ENCODE data around the gene B3GLCT. TPM values are rescaled to one million over a fixed set of nuclear protein-coding genes. Genes with fewer than 3 reads are reported as not detected.

The B3GLCT gene
- total RNA-seq, 1 donor from 2014 or later: 16.5 TPM

DNA sequence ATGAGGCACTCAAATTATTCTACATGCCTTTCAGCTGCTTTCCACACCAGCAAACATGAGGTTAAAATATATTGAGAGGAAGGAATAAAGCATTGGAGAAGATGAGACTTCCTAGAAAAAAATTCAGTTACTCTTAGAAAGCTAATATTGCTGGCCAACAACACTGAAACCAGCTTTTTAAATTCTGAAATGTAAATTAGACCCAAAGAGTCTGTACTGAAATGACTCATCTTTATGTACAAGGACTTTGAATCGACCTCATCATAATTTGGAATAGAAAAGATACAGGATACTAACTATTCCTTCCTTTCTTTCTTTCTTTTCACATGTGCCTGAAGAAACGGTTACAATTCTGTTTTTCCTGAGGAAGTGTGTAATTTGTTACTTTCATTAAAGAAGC, 31.6 kb upstream of the B3GLCT start:
- TF ChIP-seq, protein P1, sequence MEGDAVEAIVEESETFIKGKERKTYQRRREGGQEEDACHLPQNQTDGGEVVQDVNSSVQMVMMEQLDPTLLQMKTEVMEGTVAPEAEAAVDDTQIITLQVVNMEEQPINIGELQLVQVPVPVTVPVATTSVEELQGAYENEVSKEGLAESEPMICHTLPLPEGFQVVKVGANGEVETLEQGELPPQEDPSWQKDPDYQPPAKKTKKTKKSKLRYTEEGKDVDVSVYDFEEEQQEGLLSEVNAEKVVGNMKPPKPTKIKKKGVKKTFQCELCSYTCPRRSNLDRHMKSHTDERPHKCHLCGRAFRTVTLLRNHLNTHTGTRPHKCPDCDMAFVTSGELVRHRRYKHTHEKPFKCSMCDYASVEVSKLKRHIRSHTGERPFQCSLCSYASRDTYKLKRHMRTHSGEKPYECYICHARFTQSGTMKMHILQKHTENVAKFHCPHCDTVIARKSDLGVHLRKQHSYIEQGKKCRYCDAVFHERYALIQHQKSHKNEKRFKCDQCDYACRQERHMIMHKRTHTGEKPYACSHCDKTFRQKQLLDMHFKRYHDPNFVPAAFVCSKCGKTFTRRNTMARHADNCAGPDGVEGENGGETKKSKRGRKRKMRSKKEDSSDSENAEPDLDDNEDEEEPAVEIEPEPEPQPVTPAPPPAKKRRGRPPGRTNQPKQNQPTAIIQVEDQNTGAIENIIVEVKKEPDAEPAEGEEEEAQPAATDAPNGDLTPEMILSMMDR (conservative IDR thresholded peaks at IDR 0.05): no peak
- no peaks in the 10 kb centered on the region for H3K9me3 Mint-ChIP-seq
- no peak overlapping the region for H3K4me3 Mint-ChIP-seq
- H3K4me1 Mint-ChIP-seq (ENCODE audit: unreplicated experiment): no peaks in the 10 kb centered on the region
- peaks cover 7% of the 10 kb centered on the region for H3K27me3 Mint-ChIP-seq
- no peaks in the 10 kb centered on the region for H3K36me3 Mint-ChIP-seq
- DNase-seq (ENCODE audit: extremely low spot score, unreplicated experiment): no peak
- H3K27ac Mint-ChIP-seq: no peak overlapping the region

- no peaks in the 10 kb centered on the region for H3K4me1 Mint-ChIP-seq (ENCODE audit: unreplicated experiment)
- H3K27me3 Mint-ChIP-seq: peaks cover 7% of the 10 kb centered on the region
- H3K36me3 Mint-ChIP-seq: no peaks in the 10 kb centered on the region
- H3K9me3 Mint-ChIP-seq: no peaks in the 10 kb centered on the region
- no peak for DNase-seq (ENCODE audit: extremely low spot score, unreplicated experiment)
- H3K27ac Mint-ChIP-seq: no peak overlapping the region
- no peak overlapping the region for H3K4me3 Mint-ChIP-seq
- TF ChIP-seq, protein P1 (conservative IDR thresholded peaks at IDR 0.05): no peak
These were observed 31.0 kb upstream of the B3GLCT start for GRCh38 chr13:31168736-31169135.

- Mint-ChIP-seq H3K27me3 (peaks cover 7% of the 10 kb centered on the region), H3K4me3 (no peak overlapping the region), H3K36me3 (no peaks in the 10 kb centered on the region), H3K27ac (no peak overlapping the region), H3K9me3 (peaks cover 1% of the 10 kb centered on the region), H3K4me1 (ENCODE audit: unreplicated experiment) (peaks cover 13% of the 10 kb centered on the region)
- DNase-seq (ENCODE audit: extremely low spot score, unreplicated experiment): no peak
- TF ChIP-seq, protein P1 (conservative IDR thresholded peaks at IDR 0.05): no peak
These were observed 27.8 kb upstream of the B3GLCT start for GRCh38 chr13:31172001-31172400.

DNA sequence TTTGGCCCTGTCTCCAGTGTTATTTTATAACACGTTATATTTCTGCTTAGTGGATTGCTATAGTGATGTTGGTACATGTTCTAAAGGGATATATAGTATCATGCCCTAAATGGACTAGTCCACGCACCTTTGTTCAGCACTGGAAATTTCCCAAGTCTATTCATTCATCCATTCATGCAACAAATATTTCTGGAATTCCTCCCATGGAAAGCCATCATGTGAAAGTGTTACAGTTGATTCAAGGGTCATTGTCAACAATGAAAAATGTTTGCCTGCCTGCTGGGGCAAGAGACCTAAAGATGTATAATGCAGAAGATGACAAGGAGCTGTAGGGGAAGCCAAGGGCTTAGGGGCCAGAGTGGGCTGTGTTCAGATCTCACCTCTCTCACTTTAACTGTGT, 27.2 kb upstream of the B3GLCT start:
- H3K27me3 Mint-ChIP-seq: peaks cover 7% of the 10 kb centered on the region
- TF ChIP-seq, protein P1 (conservative IDR thresholded peaks at IDR 0.05): no peak
- peaks cover 5% of the 10 kb centered on the region for H3K9me3 Mint-ChIP-seq
- peaks cover 17% of the 10 kb centered on the region for H3K4me1 Mint-ChIP-seq (ENCODE audit: unreplicated experiment)
- no peak overlapping the region for H3K4me3 Mint-ChIP-seq
- no peak for DNase-seq (ENCODE audit: extremely low spot score, unreplicated experiment)
- no peak overlapping the region for H3K27ac Mint-ChIP-seq
- H3K36me3 Mint-ChIP-seq: no peaks in the 10 kb centered on the region

- TF ChIP-seq, protein P1 (conservative IDR thresholded peaks at IDR 0.05): peak; percentile 39
- Mint-ChIP-seq H3K4me1 (ENCODE audit: unreplicated experiment) (peaks cover 17% of the 10 kb centered on the region), H3K9me3 (peaks cover 9% of the 10 kb centered on the region), H3K4me3 (no peak overlapping the region), H3K27me3 (peaks cover 4% of the 10 kb centered on the region), H3K36me3 (no peaks in the 10 kb centered on the region), H3K27ac (no peak overlapping the region)
- DNase-seq (ENCODE audit: extremely low spot score, unreplicated experiment): no peak
These were observed 25.8 kb upstream of the B3GLCT start for GRCh38 chr13:31174018-31174417.

Data from type B pancreatic cell (in vitro differentiated cells).